ENCODE measurements around the gene PAXX. TPM values are rescaled to one million over a fixed set of nuclear protein-coding genes. Genes with fewer than 3 reads are reported as not detected.
"Not testable (repeated sequence)": the region's sequence is repeated elsewhere in the genome, so short reads cannot be mapped to it uniquely, and the experiment has no call there.

PAXX gene
- total RNA-seq, 1 experiment from 2014 or later = 46.0 TPM

DNA sequence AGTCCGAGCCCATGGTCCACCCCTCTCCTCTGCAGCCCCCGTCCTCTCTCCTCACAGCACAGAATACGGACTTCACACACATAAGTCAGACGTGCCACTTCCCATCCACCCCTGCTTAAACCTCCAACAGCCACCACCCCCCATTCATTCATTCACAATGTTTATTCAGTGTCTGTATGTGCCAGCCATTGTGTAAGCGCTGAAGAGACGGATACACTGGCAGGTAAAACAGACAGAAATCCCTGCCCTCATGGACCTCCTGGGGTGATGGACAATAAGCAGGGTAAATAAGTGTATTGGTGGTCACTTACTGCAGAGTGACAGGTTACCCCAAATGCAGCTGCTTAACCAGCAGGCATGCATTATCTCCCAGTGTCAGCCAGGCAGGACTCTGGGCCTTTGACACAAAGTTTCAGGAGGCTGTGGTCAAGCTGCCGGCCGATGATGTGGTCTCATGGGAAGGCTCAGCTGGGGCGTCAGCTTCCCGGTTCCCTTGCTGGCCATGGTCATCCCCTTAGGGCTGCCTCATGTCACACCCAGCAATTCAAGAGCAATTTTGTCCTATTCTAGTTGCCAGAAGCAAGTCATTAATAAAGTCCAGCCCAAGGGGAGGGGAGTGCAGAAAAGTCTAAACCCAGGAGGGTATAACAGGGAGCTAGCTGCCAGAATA, 1.8 kb upstream of the PAXX start:
- in situ Hi-C loops (cut with HindIII; ENCODE audit: low pct_unique_long_range_greater_than_20kb, low sequenced_read_pairs) = no loop called here
- DNase-seq (ENCODE audit: low read depth, low spot score) = no peak

DNA sequence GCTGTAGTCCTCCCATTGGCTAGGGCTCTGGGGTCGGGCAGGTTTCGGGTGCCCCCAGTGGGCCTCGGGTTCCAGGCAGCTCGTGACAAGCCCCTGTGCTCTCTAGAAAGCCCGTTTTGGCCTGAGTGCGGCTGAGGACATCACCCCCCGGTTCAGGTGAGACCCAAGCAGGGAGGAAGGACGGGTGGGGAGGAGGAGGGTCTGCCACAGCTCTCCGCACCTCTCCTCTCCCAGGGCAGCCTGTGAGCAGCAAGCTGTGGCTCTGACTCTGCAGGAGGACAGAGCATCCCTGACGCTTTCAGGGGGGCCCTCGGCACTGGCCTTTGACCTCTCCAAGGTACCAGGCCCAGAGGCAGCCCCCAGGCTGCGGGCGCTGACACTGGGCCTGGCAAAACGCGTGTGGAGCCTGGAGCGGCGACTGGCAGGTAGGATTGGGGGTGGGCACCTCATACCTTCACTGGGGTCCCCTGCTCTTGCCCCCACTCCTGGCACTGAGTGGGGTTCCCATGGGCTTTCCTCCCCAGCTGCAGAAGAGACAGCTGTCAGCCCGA, 672 bp downstream of the PAXX start:
- in situ Hi-C loops (cut with HindIII; ENCODE audit: low pct_unique_long_range_greater_than_20kb, low sequenced_read_pairs) = no loop called here
- no peak for DNase-seq (ENCODE audit: low read depth, low spot score)

DNA sequence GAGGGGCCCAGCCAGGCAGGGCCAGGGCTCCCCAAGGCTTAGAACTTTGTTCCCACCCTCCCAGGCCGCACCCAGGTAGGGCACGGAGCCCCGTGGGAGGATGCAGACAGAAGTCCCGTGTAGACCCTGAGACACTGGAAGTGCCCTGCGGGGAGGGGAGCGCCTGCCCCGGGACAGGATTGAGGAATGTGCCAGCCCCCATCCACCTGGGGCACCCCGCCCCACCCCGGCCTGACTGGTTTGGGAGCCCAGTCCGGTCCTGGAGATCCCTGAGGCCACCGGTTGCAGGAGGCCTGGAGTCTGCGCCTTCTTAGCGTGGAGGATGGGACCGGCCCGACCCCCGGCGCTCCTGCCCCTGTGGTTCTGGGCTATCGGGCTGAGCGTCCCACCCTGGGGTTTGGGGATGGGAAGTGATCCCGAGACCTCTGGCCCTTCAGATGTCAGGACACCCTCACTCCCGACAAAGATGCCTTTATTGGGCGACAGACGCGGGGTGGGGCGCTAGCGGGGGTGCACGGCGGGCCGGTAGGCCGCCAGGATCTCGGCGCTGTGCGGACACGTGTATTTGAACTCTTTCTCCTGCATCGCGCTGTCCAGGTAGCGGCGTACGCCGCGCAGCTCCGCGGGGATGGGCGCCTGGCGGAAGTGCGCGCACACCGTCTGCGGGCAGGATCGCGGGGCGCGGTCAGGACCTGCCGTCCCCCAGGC, 2.1 kb downstream of the PAXX start:
- no peak for DNase-seq (ENCODE audit: low read depth, low spot score)
- in situ Hi-C loops (cut with HindIII; ENCODE audit: low pct_unique_long_range_greater_than_20kb, low sequenced_read_pairs) = no loop called here

DNA sequence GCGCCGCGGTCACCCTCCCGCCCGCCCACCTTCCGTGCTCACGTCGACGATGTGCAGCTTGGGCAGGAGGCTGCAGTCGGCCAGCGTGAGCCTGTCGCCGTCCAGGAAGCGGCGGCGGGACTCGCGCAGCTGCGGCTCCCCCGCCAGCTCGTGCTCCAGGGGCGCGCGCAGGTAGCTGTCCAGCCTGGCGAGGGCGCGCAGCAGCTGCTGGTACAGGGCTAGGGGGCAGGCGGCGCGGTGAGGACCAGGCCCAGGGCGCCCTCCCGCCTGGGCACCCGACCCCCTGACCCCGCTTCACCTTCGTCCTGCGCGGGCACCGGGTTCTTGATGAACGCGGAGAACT, 2.6 kb downstream of the PAXX start:
- in situ Hi-C loops (cut with HindIII; ENCODE audit: low pct_unique_long_range_greater_than_20kb, low sequenced_read_pairs) = no loop called here
- DNase-seq (ENCODE audit: low read depth, low spot score) = no peak

DNA sequence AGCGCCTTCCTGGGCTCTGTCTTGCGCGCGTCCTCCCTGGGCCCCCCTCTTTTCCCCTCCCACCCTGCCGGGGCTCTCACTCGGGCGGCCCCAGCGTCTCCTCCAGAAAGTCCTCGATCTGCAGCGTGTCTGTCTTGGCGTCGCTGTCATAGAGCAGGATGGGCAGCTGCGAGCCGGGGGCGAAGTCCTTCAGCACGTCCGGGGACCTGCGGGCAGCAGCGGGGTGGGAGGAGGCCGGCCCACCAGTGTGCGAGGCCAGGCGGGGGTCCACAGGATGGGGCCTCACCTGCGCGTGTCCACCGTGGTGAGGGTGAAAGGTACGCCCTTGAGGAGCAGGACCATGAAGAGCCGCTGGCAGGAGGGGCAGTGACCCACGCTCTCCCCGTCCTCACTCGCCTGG, 3.1 kb downstream of the PAXX start:
- DNase-seq (ENCODE audit: low read depth, low spot score) = no peak
- in situ Hi-C loops (cut with HindIII; ENCODE audit: low pct_unique_long_range_greater_than_20kb, low sequenced_read_pairs) = no loop called here

DNA sequence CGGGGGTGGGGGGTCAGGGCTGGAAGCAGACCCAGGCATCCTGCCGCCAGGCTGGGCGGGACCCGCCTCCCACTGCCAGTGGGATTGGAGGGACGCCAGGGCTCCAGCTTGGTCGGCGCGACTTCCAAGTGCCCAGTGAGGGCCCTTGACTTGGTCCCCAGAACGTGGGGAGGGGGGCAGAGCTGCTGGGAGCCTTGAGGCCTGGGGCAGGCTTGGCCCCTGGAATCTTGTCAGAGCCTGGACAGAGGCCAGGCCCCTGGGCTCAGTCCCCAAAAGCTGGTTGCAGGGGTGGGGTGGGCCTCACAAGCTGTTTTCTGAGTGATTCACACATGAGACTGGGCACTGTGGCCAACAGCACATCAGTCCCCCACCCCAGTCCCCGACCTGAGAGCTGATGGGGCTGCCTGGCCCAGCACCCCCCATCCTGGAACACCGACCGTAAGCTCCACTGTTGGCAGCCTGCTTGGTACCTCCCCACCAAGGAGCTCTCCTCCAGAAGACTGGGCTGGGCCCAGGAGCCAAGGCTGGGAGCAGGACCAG, 3.6 kb downstream of the PAXX start:
- in situ Hi-C loops (cut with HindIII; ENCODE audit: low pct_unique_long_range_greater_than_20kb, low sequenced_read_pairs) = no loop called here
- no peak for DNase-seq (ENCODE audit: low read depth, low spot score)

DNA sequence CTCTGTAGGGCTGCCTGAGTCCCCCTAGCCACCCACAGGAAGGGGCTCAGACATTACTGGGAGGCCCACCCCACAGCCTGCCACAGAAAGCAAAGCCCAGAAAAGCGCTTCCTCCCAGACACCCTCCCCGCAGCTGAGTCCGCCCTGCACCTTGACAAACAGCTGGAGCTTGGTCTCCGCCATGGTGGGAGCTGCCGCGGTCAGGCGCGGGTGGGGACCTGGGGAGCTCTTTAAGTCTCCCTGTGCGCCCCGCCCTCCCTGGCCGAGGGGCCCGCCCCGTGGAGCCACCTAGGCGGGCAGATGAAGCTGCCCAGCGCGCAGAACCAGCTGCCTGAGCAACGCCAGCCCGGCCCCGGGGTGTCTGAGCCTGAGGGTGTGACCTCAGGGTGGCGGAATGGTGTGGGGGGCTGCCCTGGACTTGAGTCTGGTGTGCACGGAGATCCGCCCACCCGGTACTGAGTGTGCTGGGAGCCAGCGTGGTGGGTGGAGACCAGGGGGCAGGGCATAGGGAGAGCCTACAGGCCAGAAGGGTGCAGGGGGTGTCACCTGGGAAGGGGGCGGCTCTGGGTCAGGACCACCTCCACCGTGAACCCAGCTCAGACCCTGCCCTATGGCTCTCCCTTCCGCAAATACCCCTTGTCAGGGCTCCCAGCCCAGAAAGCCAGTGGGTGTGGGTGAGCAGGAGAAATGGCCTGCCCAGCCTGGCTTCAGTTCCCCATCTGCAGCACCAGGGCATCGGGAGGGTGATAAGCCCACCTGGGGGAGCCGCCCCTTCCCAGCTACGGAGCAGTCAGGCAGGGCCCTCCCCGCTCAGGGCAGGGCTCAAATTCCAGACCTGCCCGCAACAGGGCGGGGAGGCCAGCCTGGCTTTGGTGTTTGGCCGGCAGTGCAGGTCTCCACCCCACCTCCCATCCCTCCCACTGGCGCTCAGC, 4.4 kb downstream of the PAXX start, which contains the start of gene CLIC3:
CLIC3 (minus strand) TSS at position 208 of the 932 bp plus-strand sequence; CDS start at position 183, 25 bp downstream.
- in situ Hi-C loops (cut with HindIII; ENCODE audit: low pct_unique_long_range_greater_than_20kb, low sequenced_read_pairs) = no loop called here
- no peak for DNase-seq (ENCODE audit: low read depth, low spot score)

DNA sequence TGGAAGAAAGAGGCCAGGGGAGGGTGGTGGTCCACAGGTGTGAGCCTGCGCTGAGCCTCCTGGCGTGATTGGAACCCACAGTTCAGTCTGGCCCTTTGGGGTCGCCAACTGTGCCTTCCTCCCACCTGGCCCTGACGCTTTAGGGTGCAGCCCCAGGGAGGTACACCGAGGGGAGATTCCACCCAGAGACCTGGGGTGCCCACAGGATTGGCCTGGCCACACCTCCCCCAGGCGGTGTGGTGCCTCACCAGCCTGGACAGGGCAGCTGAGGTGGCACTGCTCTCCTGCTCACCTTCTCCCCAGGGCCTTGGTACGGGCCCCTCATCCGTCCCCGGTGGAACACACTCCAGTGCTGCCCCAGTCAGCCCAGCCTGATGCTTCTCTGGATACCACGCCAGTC, 5.1 kb downstream of the PAXX start:
- DNase-seq (ENCODE audit: low read depth, low spot score) = no peak
- in situ Hi-C loops (cut with HindIII; ENCODE audit: low pct_unique_long_range_greater_than_20kb, low sequenced_read_pairs) = no loop called here

DNA sequence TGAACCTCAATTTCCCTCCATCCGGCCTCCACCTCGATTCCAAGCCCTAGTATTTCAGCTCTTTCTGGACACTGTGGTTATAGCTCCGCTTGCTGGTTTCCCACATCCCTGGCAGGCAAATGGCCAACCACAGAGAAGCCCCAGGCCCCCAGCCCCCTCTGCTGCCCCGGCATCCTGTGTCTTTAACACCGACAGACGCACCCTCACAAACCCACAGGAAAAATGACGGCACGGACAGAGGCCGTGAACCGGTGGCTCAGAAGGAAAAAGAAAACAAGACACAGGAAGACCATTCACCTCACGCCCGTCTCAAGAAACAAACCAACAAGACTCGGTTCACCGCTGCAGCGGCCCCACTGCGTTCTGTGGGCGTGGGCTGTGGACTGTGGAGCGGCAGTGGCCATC, 5.6 kb downstream of the PAXX start:
- in situ Hi-C loops (cut with HindIII; ENCODE audit: low pct_unique_long_range_greater_than_20kb, low sequenced_read_pairs) = no loop called here
- DNase-seq (ENCODE audit: low read depth, low spot score) = no peak

DNA sequence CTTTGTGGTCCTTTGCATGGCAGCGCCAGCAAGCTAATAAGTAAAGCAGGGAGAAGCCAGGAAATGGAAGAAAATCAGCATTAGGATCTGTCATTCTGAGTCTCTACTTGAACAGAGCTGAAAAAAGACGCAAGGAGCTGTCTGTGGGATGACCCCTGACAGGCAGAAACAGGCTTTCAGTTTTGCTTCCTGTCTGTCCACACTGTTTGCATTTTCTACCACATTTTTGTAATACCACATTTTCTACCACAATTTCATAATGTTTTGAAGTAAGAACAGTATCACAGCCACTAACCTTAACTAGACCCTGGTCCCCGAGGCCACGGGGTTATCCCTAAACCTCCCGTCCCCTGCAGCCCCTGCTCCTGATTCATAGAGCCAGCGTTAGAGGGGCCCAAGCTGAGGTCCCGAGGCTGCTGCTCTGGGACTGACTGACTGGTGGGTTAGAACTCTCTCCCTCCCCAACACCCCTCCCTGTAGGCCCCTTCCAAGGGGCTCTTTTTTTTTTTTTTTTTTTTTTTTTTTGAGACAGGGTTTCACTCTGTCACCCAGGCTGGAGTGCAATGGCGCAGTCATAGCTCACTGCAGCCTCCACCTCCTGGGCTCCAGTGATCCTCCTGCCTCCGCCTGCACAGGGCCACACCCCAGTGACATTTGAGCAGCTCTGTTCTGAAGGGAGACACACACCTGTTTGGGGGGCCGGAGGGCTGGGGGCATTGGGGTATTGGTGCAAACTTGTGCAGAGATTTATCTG, 8.1 kb downstream of the PAXX start:
- no peak for DNase-seq (ENCODE audit: low read depth, low spot score)
- in situ Hi-C loops (cut with HindIII; ENCODE audit: low pct_unique_long_range_greater_than_20kb, low sequenced_read_pairs) = no loop called here

DNA sequence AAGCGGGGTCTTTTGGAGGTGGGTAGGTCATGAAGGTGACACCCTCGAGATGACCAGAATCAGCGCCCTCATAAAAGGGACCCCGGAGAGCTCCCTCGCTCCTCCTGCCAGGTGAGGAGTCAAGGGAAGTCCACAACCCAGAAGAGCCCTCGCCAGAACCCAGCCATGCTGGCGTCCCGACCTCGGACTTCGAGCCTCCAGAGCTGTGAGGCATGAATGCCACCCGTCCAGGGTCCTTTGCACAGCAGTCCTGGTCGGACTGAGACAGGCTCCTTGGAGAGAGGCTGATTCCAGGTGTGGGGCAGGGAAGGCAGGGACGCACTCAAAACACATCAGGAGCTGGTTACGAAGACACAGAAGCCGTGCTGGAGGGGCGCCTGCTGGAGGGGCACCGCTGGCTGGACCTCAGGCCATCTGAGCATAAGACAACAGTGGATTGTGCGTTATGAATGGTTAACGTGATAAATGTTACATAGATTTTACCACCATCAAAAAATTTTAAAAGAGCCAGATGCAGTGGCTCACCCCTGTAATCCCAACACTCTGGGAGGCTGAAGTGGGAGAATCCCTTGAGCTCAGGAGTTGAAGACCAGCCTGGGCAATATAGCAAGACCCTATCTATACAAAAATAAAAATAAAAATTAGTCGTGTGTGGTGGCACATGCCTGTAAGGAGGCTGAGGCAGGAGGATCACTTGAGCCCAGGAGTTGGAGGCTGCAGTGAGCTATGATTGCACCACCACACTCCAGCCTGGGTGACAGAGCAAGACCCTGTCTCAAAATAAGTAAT, 9.8 kb downstream of the PAXX start:
- no peak for DNase-seq (ENCODE audit: low read depth, low spot score)
- in situ Hi-C loops (cut with HindIII; ENCODE audit: low pct_unique_long_range_greater_than_20kb, low sequenced_read_pairs) = no loop called here

DNA sequence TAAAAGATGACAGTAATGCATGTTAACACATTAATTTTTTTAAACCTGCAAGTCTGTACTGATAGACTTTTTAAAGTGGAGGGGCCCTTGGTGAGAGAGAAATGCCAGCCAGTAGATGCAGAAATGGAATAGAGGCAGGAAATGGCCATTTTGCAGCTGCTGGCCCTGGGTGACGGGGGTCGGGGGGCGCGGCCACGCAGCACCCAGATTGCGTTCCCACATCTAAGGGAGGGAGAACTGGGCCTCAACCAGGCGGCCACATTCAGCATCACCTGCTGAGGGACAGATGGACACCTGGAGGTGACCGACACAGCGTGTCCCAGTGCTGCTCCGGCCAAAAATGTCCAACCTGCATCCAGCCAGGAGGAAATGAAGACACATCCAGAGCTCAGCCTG, 10.4 kb downstream of the PAXX start:
- no peak for DNase-seq (ENCODE audit: low read depth, low spot score)
- in situ Hi-C loops (cut with HindIII; ENCODE audit: low pct_unique_long_range_greater_than_20kb, low sequenced_read_pairs) = no loop called here

DNA sequence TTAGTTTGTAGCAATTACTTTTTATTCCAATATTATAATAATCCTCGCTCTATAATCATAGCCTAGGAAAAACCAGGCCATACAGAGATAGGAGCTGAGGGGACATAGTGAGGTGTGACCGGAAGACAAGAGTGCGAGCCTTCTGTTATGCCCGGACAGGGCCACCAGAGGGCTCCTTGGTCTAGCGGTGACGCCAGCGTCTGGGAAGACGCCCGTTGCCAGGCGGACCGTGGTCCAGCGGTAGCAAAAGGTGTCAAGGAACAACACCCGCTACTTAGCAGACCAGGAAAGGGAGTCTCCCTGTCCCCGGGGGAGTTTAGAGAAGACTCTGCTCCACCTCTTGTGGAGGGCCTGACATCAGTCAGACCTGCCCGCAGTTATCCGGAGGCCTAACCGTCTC, 12.1 kb downstream of the PAXX start:
- DNase-seq (ENCODE audit: low read depth, low spot score); in situ Hi-C loops (cut with HindIII; ENCODE audit: low pct_unique_long_range_greater_than_20kb, low sequenced_read_pairs): not testable (repeated sequence)

DNA sequence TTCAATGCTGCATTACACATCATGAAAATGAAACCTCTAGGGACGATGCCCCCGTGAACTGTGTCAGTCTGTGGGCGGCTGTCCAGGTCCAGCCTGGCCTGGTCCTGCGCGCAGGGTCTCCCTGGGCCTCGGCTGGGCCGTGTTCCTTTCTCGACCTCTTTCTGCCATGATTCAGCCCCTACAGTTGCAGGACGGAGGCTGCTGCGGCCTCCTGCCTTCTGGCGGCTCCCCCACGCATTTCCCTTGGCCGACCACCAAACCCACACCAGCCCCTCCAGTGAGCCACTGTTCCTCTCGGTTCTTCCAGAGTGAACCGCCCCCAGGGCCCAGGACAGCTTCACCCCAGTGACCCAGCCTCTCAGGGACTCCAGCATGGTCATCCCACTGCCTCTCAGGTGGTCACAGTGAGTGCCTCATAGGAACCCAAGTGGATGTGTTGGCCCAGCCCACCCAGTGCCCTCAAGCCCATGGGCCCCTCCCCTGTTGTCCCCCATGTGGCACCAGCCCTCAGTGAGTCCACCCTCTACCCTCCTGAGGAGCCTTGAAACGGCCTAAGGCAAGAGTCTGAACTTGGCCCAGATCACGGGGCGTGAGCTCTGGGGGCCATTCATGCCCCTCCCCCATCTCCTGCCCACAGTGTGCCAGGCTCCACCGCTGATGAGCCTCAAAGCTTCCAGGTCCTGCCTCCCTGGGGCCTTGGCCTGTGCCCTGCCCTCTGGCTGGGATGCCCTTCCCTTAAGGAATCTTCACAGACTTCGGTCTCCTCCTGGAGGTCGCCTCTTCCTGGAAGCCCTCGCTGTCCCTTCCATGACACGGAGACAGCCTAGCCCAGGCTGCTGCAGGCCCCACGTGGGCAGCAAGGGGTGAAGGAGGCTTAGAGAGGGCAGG, 14.1 kb downstream of the PAXX start:
- DNase-seq (ENCODE audit: low read depth, low spot score) = no peak
- in situ Hi-C loops (cut with HindIII; ENCODE audit: low pct_unique_long_range_greater_than_20kb, low sequenced_read_pairs) = no loop called here

DNA sequence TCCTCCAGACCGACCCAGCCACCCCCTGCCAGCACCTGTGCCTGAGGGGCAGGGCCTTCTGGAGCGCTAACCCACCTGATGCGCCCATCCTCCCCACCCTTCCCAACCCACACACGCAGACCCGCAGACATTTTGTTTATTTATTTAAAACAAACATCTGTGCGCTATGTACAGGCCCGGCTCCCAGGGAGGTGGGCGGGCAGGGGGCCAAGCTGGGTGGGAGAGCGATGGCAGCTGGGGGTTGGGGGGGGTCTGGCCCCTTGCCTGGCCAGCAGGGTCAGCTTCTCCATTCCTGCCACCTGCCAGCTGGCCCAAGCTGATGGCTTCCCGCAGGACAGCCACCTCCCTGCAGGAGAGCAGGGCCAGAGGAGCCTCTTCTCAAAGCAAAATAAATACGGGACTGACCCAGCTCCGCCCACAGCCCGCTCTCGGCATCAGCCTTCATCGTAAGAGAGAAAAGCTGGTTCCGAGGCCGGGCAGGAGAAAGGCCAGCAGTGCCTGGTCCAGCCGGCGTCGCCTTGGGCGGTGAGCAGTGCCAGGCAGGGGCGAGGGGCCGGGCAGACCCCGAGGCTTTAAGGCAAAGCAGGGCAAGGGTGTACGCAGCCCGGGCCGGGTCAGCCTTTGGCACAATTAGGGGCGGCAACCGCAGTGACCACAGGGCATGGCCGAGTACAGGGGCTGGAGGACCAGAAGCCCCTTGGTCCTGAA, 15.0 kb downstream of the PAXX start:
- in situ Hi-C loops (cut with HindIII; ENCODE audit: low pct_unique_long_range_greater_than_20kb, low sequenced_read_pairs) = no loop called here

More for the DNA sequence above, 15.0 kb downstream of the PAXX start:
- no peak for DNase-seq (ENCODE audit: low read depth, low spot score)
